HL-60 (cell line): ENCODE measurements around the gene CPB1.

Source experiments
- CTCF ChIP-seq: IDR thresholded peaks from one replicate; pipeline ENCODE4 v1.5.1; 2011; ENCODE audit warnings: low read length, control low read depth, inconsistent platforms; ENCODE audit not compliant: insufficient read depth
- GABPA ChIP-seq: IDR thresholded peaks from 2 replicates; pipeline ENCODE4 v1.6.1; 2012; ENCODE audit warnings: low read depth
- POLR2AphosphoS5 ChIP-seq: IDR thresholded peaks from 2 replicates; pipeline ENCODE4 v1.6.1; 2012; ENCODE audit warnings: low read depth

- TF ChIP-seq CTCF (no peak), POLR2AphosphoS5 (no peak), GABPA (no peak)
These were observed 37.2 kb upstream of the CPB1 start for GRCh38 chr3:148790370-148790769.
